DOHH2 (cell line): ENCODE measurements around the gene CENPT.

Experiments
- EZH2phosphoT487 ChIP-seq: fragments of 200-600 bp; sonication (generic); IDR thresholded peaks from 2 replicates; pipeline ENCODE4 v1.6.1; 2017; ENCODE audit warnings: borderline replicate concordance, mild to moderate bottlenecking, antibody characterized with exemption, low read length, moderate library complexity, mixed read lengths
- TF ChIP-seq, protein P1 (sequence below): fragments of 200-600 bp; sonication (generic); IDR thresholded peaks from one replicate; pipeline ENCODE4 v1.5.1; 2014; ENCODE audit warnings: antibody characterized with exemption, mild to moderate bottlenecking, low read depth, low read length; ENCODE audit not compliant: poor library complexity, severe bottlenecking

DNA sequence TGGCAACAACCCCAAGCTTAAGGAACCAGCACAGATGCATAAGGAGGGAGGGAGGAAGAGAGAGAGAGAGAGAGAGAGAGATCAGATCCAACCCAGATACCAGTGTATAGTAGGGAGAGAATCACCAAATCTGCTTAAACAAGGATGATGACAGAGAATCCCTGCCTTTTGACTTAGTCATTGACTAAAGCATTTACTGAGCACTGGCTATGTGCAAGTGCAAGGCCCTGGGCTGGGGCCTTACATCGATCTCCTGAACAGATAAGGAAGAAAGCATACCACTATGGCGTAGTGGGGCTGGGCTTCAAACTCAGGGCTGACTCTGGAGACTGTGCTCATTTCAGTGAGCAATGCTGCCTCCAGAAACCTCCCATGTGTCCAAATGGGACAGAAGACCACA, 25.0 kb downstream of the CENPT start:
- TF ChIP-seq, protein P1, sequence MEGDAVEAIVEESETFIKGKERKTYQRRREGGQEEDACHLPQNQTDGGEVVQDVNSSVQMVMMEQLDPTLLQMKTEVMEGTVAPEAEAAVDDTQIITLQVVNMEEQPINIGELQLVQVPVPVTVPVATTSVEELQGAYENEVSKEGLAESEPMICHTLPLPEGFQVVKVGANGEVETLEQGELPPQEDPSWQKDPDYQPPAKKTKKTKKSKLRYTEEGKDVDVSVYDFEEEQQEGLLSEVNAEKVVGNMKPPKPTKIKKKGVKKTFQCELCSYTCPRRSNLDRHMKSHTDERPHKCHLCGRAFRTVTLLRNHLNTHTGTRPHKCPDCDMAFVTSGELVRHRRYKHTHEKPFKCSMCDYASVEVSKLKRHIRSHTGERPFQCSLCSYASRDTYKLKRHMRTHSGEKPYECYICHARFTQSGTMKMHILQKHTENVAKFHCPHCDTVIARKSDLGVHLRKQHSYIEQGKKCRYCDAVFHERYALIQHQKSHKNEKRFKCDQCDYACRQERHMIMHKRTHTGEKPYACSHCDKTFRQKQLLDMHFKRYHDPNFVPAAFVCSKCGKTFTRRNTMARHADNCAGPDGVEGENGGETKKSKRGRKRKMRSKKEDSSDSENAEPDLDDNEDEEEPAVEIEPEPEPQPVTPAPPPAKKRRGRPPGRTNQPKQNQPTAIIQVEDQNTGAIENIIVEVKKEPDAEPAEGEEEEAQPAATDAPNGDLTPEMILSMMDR: no peak
- no peak for TF ChIP-seq EZH2phosphoT487
